Calu3 (cell line): Measurements from ENCODE around the gene MALRD1. TPM values are rescaled to one million over a fixed set of nuclear protein-coding genes. Genes with fewer than 3 reads are reported as not detected.

Experiments
- BruUV-seq: library from RNA; stranded (reverse); fragments of 400-500 nt; replicated peaks from 2 replicates; lab custom pipeline; 2021; lab: Mats Ljungman, UMichigan
- CTCF ChIA-PET: fragments of 300-600 bp; sonication (Branson Sonifier 250); formaldehyde crosslinking; loops from one replicate; lab custom pipeline; 2022; ENCODE audit warnings: antibody characterized with exemption; lab: Charles Lee
- DNase-seq: peaks from one replicate; pipeline ENCODE4 v3.0.0; 2022
- H3K27ac Mint-ChIP-seq: one replicate; pipeline ENCODE4 v1.8.0; 2022; ENCODE audit warnings: mixed read lengths; ENCODE audit not compliant: unreplicated experiment
- H3K27me3 Mint-ChIP-seq: one replicate; pipeline ENCODE4 v1.8.0; 2022; ENCODE audit warnings: mixed read lengths; ENCODE audit not compliant: unreplicated experiment
- H3K36me3 Mint-ChIP-seq: one replicate; pipeline ENCODE4 v1.8.0; 2022; ENCODE audit warnings: mild to moderate bottlenecking, moderate library complexity, mixed read lengths; ENCODE audit not compliant: insufficient read depth, unreplicated experiment
- H3K4me1 Mint-ChIP-seq: one replicate; pipeline ENCODE4 v1.8.0; 2022; ENCODE audit warnings: mild to moderate bottlenecking, low read depth, mixed read lengths; ENCODE audit not compliant: unreplicated experiment
- H3K4me3 Mint-ChIP-seq: one replicate; pipeline ENCODE4 v1.8.0; 2022; ENCODE audit warnings: mild to moderate bottlenecking, low read depth, moderate library complexity, mixed read lengths; ENCODE audit not compliant: unreplicated experiment
- H3K9me3 Mint-ChIP-seq: one replicate; pipeline ENCODE4 v1.8.0; 2022; ENCODE audit warnings: low read depth, mixed read lengths; ENCODE audit not compliant: unreplicated experiment
- CTCF ChIP-seq: fragments of 200-600 bp; IDR thresholded peaks from one replicate; pipeline ENCODE4 v1.8.0; 2022; ENCODE audit warnings: antibody characterized with exemption; ENCODE audit not compliant: unreplicated experiment
- intact Hi-C: fragments of 100-400 bp; cut with micrococcal nuclease; formaldehyde crosslinking; loops from one replicate; pipeline ENCODE4 v1.10.0; 2022; ENCODE audit not compliant: unreplicated experiment
- total RNA-seq: library from RNA; stranded (reverse); gene quantifications from 2 replicates; pipeline ENCODE4 v1.2.3, GENCODE V29; 2022

MALRD1 gene
- total RNA-seq, 1 experiment from 2014 or later = not detected

GRCh38 chr10:19592276-19592675 lies 543.7 kb downstream of the MALRD1 start:
- BruUV-seq = no TSS peak
- peaks cover 3% of the 10 kb centered on the region for H3K9me3 Mint-ChIP-seq
- no peak for TF ChIP-seq CTCF
- DNase-seq = peak; percentile 33
- H3K36me3 Mint-ChIP-seq = no peaks in the 10 kb centered on the region
- H3K27me3 Mint-ChIP-seq = no peaks in the 10 kb centered on the region
- H3K27ac Mint-ChIP-seq = no peak overlapping the region
- CTCF ChIA-PET = interaction anchor here (0.6 to 0.7 kb wide), 3 partner anchors 36 to 1481 kb away, joined by 3 to 4 read pairs (median 3); no protein-coding TSS in a partner anchor
- H3K4me3 Mint-ChIP-seq = no peak overlapping the region
- intact Hi-C loops = no loop called here
- H3K4me1 Mint-ChIP-seq = no peaks in the 10 kb centered on the region

DNA sequence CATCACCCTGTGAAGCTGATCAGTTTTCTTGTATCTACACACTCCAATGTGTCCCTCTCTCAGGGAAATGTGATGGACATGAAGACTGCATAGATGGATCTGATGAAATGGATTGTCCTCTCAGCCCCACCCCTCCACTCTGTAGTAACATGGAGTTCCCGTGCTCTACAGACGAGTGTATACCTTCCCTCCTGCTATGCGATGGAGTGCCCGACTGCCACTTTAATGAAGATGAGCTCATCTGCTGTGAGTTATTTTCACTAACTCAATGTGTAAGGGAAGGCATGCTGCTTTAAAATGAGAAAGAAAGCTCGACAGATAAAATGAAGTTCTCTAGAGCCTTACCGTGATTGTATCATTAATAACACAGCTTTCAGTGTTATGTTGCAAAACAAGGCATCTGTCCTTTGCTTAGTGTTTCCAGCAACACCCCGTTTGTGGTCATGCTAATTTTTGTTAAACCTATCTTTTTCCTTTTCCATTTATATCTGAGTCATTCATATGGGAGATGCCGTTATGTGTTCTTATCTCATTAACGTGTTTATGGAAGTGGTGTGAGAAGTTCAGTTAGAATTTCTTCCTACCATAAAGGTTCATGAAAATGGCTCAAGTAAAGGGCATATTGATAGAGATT lies 546.7 kb downstream of the MALRD1 start:
- Mint-ChIP-seq H3K9me3 (peaks cover 12% of the 10 kb centered on the region), H3K36me3 (no peaks in the 10 kb centered on the region), H3K4me1 (no peaks in the 10 kb centered on the region), H3K27me3 (no peaks in the 10 kb centered on the region), H3K4me3 (no peak overlapping the region), H3K27ac (no peak overlapping the region)
- no peak for DNase-seq
- BruUV-seq = no TSS peak
- intact Hi-C loops = no loop called here
- TF ChIP-seq CTCF = no peak
- CTCF ChIA-PET = interaction anchor here (0.6 kb wide), 1 partner anchor 194 kb away, joined by 5 read pairs; no protein-coding TSS in a partner anchor

- intact Hi-C loops = no loop called here
- CTCF ChIA-PET = no interaction called here
- H3K4me1 Mint-ChIP-seq = no peaks in the 10 kb centered on the region
- H3K27ac Mint-ChIP-seq = no peak overlapping the region
- no TSS peak for BruUV-seq
- no peak overlapping the region for H3K4me3 Mint-ChIP-seq
- H3K9me3 Mint-ChIP-seq = peaks cover 6% of the 10 kb centered on the region
- no peaks in the 10 kb centered on the region for H3K27me3 Mint-ChIP-seq
- no peak for DNase-seq
- H3K36me3 Mint-ChIP-seq = no peaks in the 10 kb centered on the region
- no peak for TF ChIP-seq CTCF
These were observed 557.2 kb downstream of the MALRD1 start for GRCh38 chr10:19605806-19606205.

DNA sequence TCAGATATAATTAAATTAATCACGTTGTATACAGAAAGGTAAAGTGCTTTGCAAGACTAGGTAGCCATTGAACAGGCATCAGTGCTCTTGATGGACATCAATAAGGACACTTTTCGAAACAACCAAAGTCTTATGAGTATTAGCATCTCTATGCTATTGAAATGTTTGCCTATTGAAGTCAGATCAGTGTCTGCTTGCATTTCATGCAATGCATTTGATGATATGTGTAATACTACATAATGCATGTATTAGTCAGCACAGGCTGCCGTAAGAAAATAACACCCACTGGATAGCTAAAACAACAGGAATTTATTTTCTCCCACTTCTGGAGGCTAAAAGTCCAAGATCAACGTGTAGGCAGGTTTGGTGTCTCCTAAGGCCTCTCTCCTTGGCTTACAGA lies 558.4 kb downstream of the MALRD1 start:
- Mint-ChIP-seq H3K4me1 (no peaks in the 10 kb centered on the region), H3K9me3 (peaks cover 7% of the 10 kb centered on the region), H3K36me3 (no peaks in the 10 kb centered on the region), H3K27me3 (no peaks in the 10 kb centered on the region), H3K27ac (no peak overlapping the region), H3K4me3 (no peak overlapping the region)
- no peak for DNase-seq
- CTCF ChIA-PET = no interaction called here
- no peak for TF ChIP-seq CTCF
- no TSS peak for BruUV-seq
- intact Hi-C loops = no loop called here
